G401 (cell line): ENCODE measurements around the gene NDST1. TPM values are rescaled to one million over a fixed set of nuclear protein-coding genes. Genes with fewer than 3 reads are reported as not detected.

Experiments
- DNase-seq: peaks from one replicate; pipeline ENCODE4 v3.0.0-alpha.2; 2015; ENCODE audit warnings: low spot score
- in situ Hi-C: cut with HindIII; loops from 2 replicates; pipeline ENCODE4 v1.10.0; 2016; ENCODE audit warnings: low sequenced_read_pairs, mixed read lengths
- total RNA-seq: library from RNA; depleted of rRNA; stranded (reverse); fragments of >200 nt; shearing (Covaris generic); gene quantifications from 2 replicates; pipeline ENCODE4 v1.2.3, GENCODE V29; 2014

The NDST1 gene
- total RNA-seq, 1 experiment from 2014 or later: 76.0 TPM

DNA sequence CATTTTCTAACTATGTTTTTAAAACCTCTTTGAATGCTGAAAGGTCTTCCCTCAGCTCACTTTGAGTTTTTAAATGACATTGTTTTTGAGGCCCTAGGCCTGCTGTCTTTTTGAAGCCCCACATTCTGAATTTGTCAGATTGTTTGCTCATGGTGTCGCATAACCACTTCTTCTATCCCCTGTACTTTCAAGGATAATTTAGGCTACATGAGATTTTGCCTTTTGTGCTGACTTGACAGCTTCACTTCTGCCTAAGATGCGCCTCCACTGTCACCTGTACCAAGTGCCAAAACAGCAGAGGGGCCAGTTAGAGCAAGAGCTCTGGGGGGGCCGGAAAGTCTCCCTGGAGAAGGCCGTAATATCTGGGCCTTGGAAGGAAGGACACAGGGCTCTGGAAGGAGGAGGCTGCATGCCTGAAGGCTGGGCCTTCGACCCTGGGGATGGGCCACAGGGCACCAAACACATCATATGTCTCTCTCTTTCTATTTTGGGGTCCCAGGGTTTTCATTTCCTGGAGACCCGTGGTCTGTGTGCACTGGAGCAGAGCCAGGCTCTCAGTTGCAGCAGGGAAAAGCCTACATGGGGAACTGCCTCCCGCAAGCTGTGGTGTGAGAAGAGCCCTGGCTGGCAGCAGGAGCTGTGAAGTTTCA, 49.1 kb downstream of the NDST1 start:
- in situ Hi-C loops: no loop called here
- DNase-seq: no peak

DNA sequence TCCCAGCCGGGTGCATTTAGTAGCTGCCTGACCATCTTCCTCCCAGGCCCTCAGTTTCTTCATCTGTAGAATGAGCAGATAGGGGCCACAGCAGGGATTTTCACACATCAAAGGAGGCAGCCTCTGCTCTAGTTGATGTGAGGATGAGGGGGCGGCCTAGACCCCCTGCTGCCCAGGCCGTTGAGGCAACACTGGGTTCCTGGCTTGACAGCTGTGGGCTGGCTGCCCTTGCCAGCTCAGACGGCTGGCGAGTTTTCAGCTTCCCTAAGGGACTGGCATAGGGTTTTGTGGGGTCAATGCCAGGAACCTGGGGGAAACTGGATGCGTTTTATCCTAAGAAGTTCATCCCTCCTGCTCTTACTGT, 49.6 kb downstream of the NDST1 start:
- in situ Hi-C loops: no loop called here
- DNase-seq: peak; percentile 12

DNA sequence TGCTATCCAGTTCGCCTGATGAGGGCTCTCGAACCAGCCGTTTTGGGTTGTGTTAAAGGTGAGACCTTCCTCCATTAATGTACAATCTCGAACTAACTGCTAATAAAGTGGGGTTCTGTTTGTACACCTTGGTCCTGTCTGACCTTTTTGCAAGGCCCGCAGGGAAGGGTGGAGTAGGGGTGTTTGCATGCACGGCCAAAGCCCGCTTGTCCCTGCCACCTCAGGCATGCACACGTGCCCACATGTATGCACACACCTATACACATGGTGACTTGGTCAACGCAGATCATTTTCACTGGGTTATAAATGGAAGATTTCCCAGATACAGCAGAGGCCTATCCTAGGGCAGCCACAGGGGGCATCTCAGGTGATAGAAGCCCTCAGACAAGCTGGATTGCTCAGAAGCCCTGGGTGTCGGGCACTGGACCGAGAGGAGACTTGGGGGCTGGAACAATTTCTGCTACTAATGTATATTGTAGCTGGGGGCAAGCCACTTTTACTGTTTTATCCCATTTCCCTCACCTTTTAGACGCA, 50.2 kb downstream of the NDST1 start:
- in situ Hi-C loops: no loop called here
- DNase-seq: no peak

DNA sequence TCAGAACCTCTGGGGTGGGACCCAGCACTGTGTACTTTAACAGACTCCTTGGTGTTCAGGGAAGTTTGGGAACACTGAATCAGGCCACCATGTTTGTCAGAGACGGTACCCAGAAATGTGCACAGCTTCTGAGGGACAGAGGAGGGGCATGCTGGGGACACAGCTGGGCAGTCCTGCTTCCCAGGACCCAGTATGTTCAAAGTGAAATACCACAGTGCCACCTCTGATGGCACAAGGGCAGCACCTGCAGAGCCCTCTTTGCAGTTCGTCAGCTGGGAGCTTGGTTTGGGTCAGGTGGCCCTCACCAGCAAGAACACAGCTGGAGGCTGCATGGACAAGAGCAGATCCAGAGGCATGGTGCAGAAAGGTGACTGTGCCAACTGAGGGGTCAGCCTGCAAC, 51.2 kb downstream of the NDST1 start:
- DNase-seq: no peak
- in situ Hi-C loops: no loop called here

DNA sequence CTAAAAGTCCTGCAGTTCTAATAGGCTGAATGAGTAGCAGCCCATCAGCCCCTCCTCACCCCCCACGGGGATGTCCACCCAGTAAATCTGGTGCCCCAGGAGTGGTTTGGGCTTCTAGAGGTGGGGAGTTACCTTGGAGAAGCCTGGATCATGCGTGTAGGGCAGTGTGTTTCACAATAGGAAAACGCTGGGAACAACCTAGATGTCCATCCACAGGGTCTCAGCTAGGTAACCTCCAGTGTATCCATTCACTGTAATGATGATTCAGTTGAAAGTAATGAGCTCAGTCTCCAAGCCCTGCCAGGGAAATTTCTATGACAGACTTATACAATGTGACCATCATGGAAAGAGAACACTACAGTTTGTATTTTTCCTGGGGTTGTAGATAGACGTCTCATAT, 51.8 kb downstream of the NDST1 start:
- in situ Hi-C loops: no loop called here
- DNase-seq: no peak

- DNase-seq: peak; percentile 86
- in situ Hi-C loops: no loop called here
Measured at GRCh38 chr5:150560401-150561191, 52.7 kb downstream of the NDST1 start.

GRCh38 chr5:150561192-150561512, 53.2 kb downstream of the NDST1 start:
- DNase-seq: no peak
- in situ Hi-C loops: no loop called here

- DNase-seq: no peak
- in situ Hi-C loops: no loop called here
Measured at GRCh38 chr5:150561571-150562275, 53.8 kb downstream of the NDST1 start.

DNA sequence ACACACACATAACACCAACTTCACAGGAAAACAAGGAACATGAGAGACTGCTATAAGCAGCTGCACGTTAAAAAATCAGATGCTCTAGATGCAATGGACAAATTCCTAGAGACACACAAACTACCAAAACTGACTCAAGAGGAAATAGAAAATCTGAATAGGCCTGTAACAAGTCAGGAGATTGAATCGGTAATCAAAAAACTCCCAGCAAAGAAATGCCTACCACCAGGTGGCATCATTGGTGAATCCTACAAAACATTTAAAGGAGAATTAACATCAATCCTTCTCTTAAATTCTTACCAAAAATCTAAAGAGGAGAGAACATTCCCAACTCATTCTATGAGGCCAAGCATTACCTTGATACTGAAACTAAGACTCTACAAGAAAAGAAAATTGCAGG, 54.9 kb downstream of the NDST1 start:
- DNase-seq: peak; percentile 32
- in situ Hi-C loops: no loop called here

- DNase-seq: no peak
- in situ Hi-C loops: no loop called here
Measured at GRCh38 chr5:150565868-150566267, 57.9 kb downstream of the NDST1 start.

DNA sequence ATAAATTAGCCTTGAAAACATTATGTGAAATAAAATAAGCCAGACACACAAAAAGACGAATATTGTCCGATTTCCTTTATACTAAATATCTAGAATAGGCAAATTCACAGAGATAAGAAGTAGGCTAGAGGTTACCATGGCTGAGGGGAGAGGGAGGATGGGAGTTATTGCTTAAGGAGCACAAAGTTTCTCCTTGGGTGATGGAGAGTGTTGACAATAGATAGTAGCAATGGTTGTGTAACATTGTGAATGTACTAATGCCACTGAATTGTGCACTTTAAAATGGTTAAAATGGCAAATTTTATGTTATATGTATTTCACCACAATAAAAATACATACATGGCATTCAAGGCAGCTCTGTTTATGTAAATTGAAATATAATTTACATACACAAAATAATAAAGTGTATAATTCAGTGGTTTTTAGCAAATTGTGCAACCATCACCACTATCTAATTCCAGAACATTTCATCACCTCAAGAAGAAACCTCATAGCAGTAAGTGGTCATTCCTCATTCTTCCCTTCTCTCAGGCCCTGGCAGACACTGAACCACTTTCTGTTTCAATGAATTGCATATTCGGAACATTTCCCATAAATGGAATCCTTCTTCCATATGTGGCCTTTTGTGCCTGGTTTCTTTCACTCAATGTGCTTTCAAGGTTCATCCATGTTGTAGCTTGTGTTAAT, 59.2 kb downstream of the NDST1 start:
- DNase-seq: no peak
- in situ Hi-C loops: no loop called here

DNA sequence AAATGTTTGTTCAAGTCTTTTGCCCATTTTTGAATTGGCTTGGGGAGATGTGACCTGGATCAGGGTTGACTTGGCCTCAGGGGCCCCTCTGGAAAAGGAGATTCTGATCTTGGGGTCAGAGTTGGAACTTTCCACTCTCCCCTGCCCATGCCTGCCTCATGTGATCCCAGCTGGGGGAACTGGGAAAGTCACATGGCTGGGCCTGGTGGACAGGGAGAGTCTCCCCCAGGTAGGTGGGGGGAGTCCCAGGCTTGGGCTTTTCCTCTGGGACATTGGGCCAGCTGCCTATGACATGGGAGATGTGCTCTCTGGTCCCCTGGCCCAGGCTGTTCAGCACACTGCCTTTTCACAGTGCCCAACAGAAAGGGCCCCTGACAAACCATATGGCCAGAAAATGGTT, 60.7 kb downstream of the NDST1 start:
- in situ Hi-C loops: no loop called here

GRCh38 chr5:150570333-150570732, 62.4 kb downstream of the NDST1 start:
- DNase-seq: no peak
- in situ Hi-C loops: no loop called here

More for the DNA sequence above, 60.7 kb downstream of the NDST1 start:
- DNase-seq: no peak

- in situ Hi-C loops: no loop called here
- DNase-seq: no peak
Measured at GRCh38 chr5:150571836-150572235, 63.9 kb downstream of the NDST1 start.

- DNase-seq: no peak
- in situ Hi-C loops: no loop called here
Measured at GRCh38 chr5:150573216-150573615, 65.3 kb downstream of the NDST1 start.

DNA sequence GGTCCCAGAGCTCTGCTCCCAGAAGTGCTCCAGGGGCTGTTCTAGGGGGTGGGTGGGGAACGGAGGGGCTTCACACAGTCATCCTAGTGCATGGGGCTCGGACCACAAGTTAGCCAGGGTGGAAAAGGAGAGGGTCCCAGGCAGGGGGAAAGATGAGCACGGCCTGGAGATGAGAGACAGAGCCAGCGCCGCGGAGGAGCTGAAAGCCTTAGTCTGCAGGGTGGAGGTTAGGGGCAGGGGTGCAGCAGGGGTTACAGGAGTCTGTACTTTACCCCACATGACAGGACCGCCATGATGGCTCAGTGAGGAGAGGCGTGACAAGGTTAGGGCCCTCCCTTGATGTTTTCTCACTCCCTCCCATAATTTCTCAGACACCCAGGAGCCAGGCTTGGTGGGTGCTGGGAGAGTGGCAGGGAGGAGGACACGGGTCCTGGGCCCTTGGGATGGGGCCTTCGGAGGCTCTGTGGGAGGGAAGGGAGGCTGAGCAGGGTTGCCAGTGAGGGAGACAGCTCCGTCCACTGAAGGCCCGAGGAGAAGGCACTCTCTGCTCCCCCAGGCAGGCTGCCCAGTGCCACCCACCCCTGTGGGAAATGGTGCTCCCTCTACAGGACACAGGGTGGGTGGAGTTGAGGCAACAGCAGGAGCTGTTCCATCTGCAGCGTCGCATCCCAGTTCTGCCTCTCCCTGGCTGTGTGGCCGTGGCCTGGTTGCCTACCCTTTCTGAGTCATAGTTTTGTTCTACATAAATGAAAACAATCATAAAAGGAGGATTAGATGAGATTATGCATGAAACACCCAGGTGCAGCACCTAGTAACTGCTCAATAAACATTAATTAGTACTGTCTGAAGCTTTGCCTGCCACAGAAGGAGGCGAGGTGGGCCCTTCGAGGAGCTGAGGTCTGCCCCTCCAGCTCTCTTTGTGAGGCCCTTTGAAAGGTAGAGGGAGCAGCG, 66.2 kb downstream of the NDST1 start:
- in situ Hi-C loops: no loop called here
- DNase-seq: no peak

DNA sequence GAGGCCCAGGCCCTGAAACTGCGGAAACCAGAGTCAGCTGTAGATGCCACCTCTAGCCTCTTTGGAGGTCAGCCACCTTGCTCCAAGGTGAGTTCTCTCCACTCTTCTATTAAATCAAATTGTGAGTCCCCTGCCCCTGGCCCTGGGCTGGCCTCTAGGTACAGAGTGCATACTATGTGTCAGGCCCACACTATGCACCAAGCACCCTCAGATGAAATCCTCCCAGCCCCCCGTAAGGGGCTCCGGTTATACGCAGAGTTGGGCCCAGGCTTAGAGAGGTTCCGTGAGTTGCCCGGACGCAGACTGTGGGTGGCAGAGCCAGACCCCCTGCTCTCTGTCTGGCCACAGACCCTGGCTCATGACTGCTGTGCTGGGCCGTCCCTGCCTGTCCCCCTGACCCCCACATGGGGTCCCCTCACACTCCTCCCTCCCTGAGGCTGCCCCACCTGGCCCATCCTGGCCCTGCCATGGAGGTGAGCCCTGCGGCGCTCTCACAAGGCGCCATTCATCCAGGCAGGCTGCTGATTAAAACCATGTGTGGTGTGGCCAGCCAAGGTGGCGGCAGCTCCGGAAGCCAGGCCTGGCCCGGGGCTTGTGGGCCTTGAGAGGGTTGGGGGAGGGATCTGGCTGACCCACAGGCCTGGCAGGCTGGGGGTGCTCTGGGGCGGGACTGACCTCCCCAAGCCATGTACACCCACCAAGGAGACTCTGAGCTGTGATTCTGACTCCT, 67.1 kb downstream of the NDST1 start:
- DNase-seq: no peak
- in situ Hi-C loops: no loop called here
